Measurements from ENCODE around the gene FBXL13.

The FBXL13 gene

GRCh38 chr7:102896585-102896984 lies 178.0 kb downstream of the FBXL13 start:
- DNase-seq (ENCODE audit: low read depth): no peak

GRCh38 chr7:102895602-102896001 lies 179.0 kb downstream of the FBXL13 start:
- DNase-seq (ENCODE audit: low read depth): no peak

- DNase-seq (ENCODE audit: low read depth): no peak
Observed at GRCh38 chr7:102892631-102893278, 181.8 kb downstream of the FBXL13 start.

GRCh38 chr7:102891693-102892261 lies 182.8 kb downstream of the FBXL13 start:
- DNase-seq (ENCODE audit: low read depth): no peak

- DNase-seq (ENCODE audit: low read depth): no peak
Observed at GRCh38 chr7:102890971-102891692, 183.5 kb downstream of the FBXL13 start.

- DNase-seq (ENCODE audit: low read depth): no peak
Observed at GRCh38 chr7:102890292-102890970, 184.2 kb downstream of the FBXL13 start.

- no peak for DNase-seq (ENCODE audit: low read depth)
Observed at GRCh38 chr7:102889851-102890250, 184.7 kb downstream of the FBXL13 start.

GRCh38 chr7:102888561-102889233 lies 185.9 kb downstream of the FBXL13 start:
- no peak for DNase-seq (ENCODE audit: low read depth)

GRCh38 chr7:102883098-102883860 lies 191.3 kb downstream of the FBXL13 start:
- DNase-seq (ENCODE audit: low read depth): no peak

- DNase-seq (ENCODE audit: low read depth): no peak
Observed at GRCh38 chr7:102875700-102876295, 198.8 kb downstream of the FBXL13 start.

- DNase-seq (ENCODE audit: low read depth): no peak
Observed at GRCh38 chr7:102874966-102875365, 199.6 kb downstream of the FBXL13 start.

GRCh38 chr7:102874166-102874829 lies 200.3 kb downstream of the FBXL13 start:
- no peak for DNase-seq (ENCODE audit: low read depth)

GRCh38 chr7:102873470-102874165 lies 201.0 kb downstream of the FBXL13 start:
- DNase-seq (ENCODE audit: low read depth): no peak

- no peak for DNase-seq (ENCODE audit: low read depth)
Observed at GRCh38 chr7:102872460-102872859, 202.1 kb downstream of the FBXL13 start.

- DNase-seq (ENCODE audit: low read depth): no peak
Observed at GRCh38 chr7:102869195-102869594, 205.4 kb downstream of the FBXL13 start.

GRCh38 chr7:102866535-102867215 lies 207.9 kb downstream of the FBXL13 start:
- no peak for DNase-seq (ENCODE audit: low read depth)

GRCh38 chr7:102864958-102865357 lies 209.6 kb downstream of the FBXL13 start:
- DNase-seq (ENCODE audit: low read depth): no peak

- DNase-seq (ENCODE audit: low read depth): no peak
Observed at GRCh38 chr7:102860351-102860811, 214.2 kb downstream of the FBXL13 start.

- no peak for DNase-seq (ENCODE audit: low read depth)
Observed at GRCh38 chr7:102859799-102860125, 214.8 kb downstream of the FBXL13 start.
